ENCODE results near the gene COP1.

The COP1 gene

GRCh38 chr1:176118985-176119384, 88.1 kb downstream of the COP1 start:
- Histone ChIP-seq H3K9me3 (ENCODE audit: severe bottlenecking) (no peaks in the 10 kb centered on the region), H3K27ac (no peak overlapping the region), H3K36me3 (peaks cover 5% of the 10 kb centered on the region), H3K4me3 (ENCODE audit: low read depth, low read length) (no peak overlapping the region), H3K27me3 (ENCODE audit: insufficient read depth, low read depth, severe bottlenecking) (no peaks in the 10 kb centered on the region)
- no peak for DNase-seq
- no peak for TF ChIP-seq CTCF (IDR thresholded peaks at IDR 0.05; ENCODE audit: low read depth, low read length)

- Histone ChIP-seq H3K27me3 (ENCODE audit: insufficient read depth, low read depth, severe bottlenecking) (no peaks in the 10 kb centered on the region), H3K36me3 (peaks cover 16% of the 10 kb centered on the region)
Measured at GRCh38 chr1:176111835-176112234, 95.3 kb downstream of the COP1 start.

GRCh38 chr1:176110203-176110602, 96.9 kb downstream of the COP1 start:
- no peak for DNase-seq
- H3K27me3 ChIP-seq (ENCODE audit: insufficient read depth, low read depth, severe bottlenecking): no peaks in the 10 kb centered on the region
- H3K27ac ChIP-seq: no peak overlapping the region
- no peak for TF ChIP-seq CTCF (IDR thresholded peaks at IDR 0.05; ENCODE audit: low read depth, low read length)
- H3K36me3 ChIP-seq: peaks cover 17% of the 10 kb centered on the region
- H3K9me3 ChIP-seq (ENCODE audit: severe bottlenecking): no peaks in the 10 kb centered on the region
- no peak overlapping the region for H3K4me3 ChIP-seq (ENCODE audit: low read depth, low read length)

More at GRCh38 chr1:176111835-176112234, 95.3 kb downstream of the COP1 start:
- Histone ChIP-seq H3K4me3 (ENCODE audit: low read depth, low read length) (no peak overlapping the region), H3K27ac (no peak overlapping the region), H3K9me3 (ENCODE audit: severe bottlenecking) (no peaks in the 10 kb centered on the region)
- TF ChIP-seq CTCF (IDR thresholded peaks at IDR 0.05; ENCODE audit: low read depth, low read length): no peak
- no peak for DNase-seq

GRCh38 chr1:176102768-176103350, 104.2 kb downstream of the COP1 start:
- H3K36me3 ChIP-seq: peaks cover 20% of the 10 kb centered on the region

GRCh38 chr1:176101951-176102642, 105.0 kb downstream of the COP1 start:
- Histone ChIP-seq H3K27ac (no peak overlapping the region), H3K9me3 (ENCODE audit: severe bottlenecking) (peaks cover 21% of the 10 kb centered on the region), H3K4me3 (ENCODE audit: low read depth, low read length) (no peak overlapping the region), H3K36me3 (peaks cover 20% of the 10 kb centered on the region), H3K27me3 (ENCODE audit: insufficient read depth, low read depth, severe bottlenecking) (no peaks in the 10 kb centered on the region)
- no peak for DNase-seq
- no peak for TF ChIP-seq CTCF (IDR thresholded peaks at IDR 0.05; ENCODE audit: low read depth, low read length)

More at GRCh38 chr1:176102768-176103350, 104.2 kb downstream of the COP1 start:
- H3K9me3 ChIP-seq (ENCODE audit: severe bottlenecking): peaks cover 20% of the 10 kb centered on the region
- H3K4me3 ChIP-seq (ENCODE audit: low read depth, low read length): no peak overlapping the region
- no peak overlapping the region for H3K27ac ChIP-seq
- TF ChIP-seq CTCF (IDR thresholded peaks at IDR 0.05; ENCODE audit: low read depth, low read length): no peak
- no peak for DNase-seq
- H3K27me3 ChIP-seq (ENCODE audit: insufficient read depth, low read depth, severe bottlenecking): no peaks in the 10 kb centered on the region
